BJ (cell line): ENCODE results near the gene LRRIQ3. TPM values are rescaled to one million over a fixed set of nuclear protein-coding genes. Genes with fewer than 3 reads are reported as not detected.
"Not testable (repeated sequence)": the region's sequence is repeated elsewhere in the genome, so short reads cannot be mapped to it uniquely, and the experiment has no call there.

Experiments
- CTCF ChIA-PET: fragments of 350-600 bp; formaldehyde crosslinking; extraction: SDS; loops from one replicate; lab custom pipeline; 2021; ENCODE audit warnings: antibody characterized with exemption, inconsistent platforms; lab: Yijun Ruan, JAX
- POLR2A ChIA-PET: fragments of 300-600 bp; sonication (Branson Sonifier 250); formaldehyde crosslinking; extraction: SDS; loops from one replicate; lab custom pipeline; 2021; ENCODE audit warnings: antibody characterized with exemption; lab: Charles Lee
- DNase-seq: peaks from one replicate; pipeline ENCODE4 v3.0.0-alpha.2; 2011; ENCODE audit warnings: low read depth
- H3K27me3 ChIP-seq: 2 replicates; pipeline ENCODE4 v1.6.0; 2011; ENCODE audit warnings: low read length; ENCODE audit not compliant: control insufficient read depth, insufficient read depth
- H3K36me3 ChIP-seq: 2 replicates; pipeline ENCODE4 v1.5.1; 2011; ENCODE audit warnings: low read length; ENCODE audit not compliant: control insufficient read depth, insufficient read depth
- H3K4me3 ChIP-seq: 2 replicates; pipeline ENCODE4 v1.5.1; 2011; ENCODE audit warnings: low read depth, mild to moderate bottlenecking, control low read depth, low read length
- polyA plus RNA-seq: library from polyadenylated mRNA; depleted of rRNA; stranded (reverse); fragments of >200 nt; gene quantifications from 2 replicates; pipeline ENCODE4 v1.2.3, GENCODE V29; 2011
- TF ChIP-seq, protein P1 (sequence below): IDR thresholded peaks from 2 replicates; pipeline ENCODE4 v1.5.1; 2011; ENCODE audit warnings: low read depth, mild to moderate bottlenecking, control low read depth, inconsistent platforms, low read length, moderate library complexity; ENCODE audit not compliant: insufficient read depth

Gene LRRIQ3
- polyA plus RNA-seq, 1 experiment: 0.20 TPM

DNA sequence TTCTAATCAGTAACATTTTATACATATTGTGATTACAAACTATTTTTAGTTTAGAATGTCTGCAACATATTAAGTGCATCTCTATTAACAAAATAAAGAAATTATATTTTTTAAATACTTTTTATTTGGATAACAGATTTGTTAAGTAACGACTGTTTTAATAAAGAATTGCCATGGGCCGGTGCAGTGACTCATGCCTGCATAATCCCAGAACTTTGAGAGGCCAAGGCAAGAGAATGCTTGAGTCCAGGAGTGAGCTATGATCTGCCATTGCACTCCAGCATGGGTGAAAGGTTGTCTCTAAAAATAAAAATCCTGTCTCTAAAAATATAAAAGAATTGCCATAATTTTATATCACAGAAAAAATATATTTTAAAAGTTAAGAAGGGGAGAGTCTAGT lies 4.1 kb downstream of the LRRIQ3 start:
- DNase-seq: no peak
- Histone ChIP-seq H3K36me3 (no peaks in the 10 kb centered on the region), H3K4me3 (no peak overlapping the region), H3K27me3 (no peaks in the 10 kb centered on the region)
- CTCF ChIA-PET: no interaction called here
- POLR2A ChIA-PET: no interaction called here
- TF ChIP-seq, protein P1, sequence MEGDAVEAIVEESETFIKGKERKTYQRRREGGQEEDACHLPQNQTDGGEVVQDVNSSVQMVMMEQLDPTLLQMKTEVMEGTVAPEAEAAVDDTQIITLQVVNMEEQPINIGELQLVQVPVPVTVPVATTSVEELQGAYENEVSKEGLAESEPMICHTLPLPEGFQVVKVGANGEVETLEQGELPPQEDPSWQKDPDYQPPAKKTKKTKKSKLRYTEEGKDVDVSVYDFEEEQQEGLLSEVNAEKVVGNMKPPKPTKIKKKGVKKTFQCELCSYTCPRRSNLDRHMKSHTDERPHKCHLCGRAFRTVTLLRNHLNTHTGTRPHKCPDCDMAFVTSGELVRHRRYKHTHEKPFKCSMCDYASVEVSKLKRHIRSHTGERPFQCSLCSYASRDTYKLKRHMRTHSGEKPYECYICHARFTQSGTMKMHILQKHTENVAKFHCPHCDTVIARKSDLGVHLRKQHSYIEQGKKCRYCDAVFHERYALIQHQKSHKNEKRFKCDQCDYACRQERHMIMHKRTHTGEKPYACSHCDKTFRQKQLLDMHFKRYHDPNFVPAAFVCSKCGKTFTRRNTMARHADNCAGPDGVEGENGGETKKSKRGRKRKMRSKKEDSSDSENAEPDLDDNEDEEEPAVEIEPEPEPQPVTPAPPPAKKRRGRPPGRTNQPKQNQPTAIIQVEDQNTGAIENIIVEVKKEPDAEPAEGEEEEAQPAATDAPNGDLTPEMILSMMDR: no peak

DNA sequence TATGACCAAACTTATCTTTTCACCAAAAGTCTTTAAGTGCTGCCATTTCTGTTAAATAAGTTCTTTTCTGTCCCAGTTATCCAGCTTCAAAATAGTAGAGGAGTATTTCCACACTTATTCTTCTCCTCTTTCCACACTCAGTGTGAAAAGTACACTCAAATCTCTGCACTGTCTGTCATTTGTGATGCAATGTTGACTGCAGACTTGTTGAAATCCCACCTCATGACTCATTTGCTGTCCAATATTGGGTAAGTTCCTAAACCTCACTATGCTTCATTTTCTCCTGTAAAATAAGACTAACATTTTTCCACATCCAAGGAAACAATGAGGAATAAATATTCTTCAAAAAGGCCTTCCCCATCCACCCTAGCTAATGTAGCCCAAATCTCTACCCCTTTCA lies 17.5 kb downstream of the LRRIQ3 start:
- no peaks in the 10 kb centered on the region for H3K27me3 ChIP-seq
- DNase-seq: no peak
- ChIA-PET POLR2A (no interaction called here), CTCF (no interaction called here)
- no peak overlapping the region for H3K4me3 ChIP-seq
- TF ChIP-seq, protein P1: no peak
- no peaks in the 10 kb centered on the region for H3K36me3 ChIP-seq

DNA sequence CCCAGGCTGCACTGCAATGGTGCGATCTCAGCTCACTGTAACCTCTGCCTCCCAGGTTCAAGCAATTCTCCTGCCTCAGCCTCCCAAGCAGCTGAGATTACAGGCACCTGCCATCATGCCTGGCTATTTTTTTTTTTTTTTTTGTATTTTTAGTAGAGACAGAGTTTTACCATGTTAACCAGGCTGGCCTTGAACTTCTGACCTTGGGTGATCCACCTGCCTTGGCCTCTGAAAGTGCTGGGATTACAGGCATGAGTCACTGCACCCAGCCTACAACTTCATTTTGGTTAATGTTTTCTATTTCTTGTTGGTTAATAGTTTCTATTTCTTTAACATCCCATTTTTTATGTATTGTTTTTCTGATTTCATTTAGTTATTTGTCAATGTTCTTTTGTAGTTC lies 23.6 kb downstream of the LRRIQ3 start:
- H3K36me3 ChIP-seq, H3K27me3 ChIP-seq, POLR2A ChIA-PET, H3K4me3 ChIP-seq, DNase-seq, CTCF ChIA-PET: not testable (repeated sequence)

DNA sequence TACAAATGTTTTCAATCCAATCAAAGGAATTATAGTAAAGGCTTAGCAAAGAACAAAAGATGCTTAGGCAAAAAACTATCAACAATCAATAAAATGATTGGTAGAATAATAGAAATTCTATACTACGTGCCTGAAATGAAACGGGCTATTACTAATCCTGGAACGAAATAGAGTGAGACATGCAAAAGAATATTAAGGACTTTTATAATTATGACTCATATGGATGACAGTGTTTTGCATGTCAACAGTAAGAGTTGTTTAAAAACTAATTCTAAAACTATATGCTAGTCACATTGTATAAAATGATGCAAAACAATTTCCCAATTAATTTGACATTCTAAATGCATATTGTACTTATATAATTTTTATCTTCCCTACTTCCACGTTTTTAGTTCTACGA lies 35.6 kb downstream of the LRRIQ3 start:
- ChIA-PET POLR2A (no interaction called here), CTCF (no interaction called here)
- H3K4me3 ChIP-seq: no peak overlapping the region
- no peak for DNase-seq
- H3K27me3 ChIP-seq: no peaks in the 10 kb centered on the region
- TF ChIP-seq, protein P1: no peak
- no peaks in the 10 kb centered on the region for H3K36me3 ChIP-seq

DNA sequence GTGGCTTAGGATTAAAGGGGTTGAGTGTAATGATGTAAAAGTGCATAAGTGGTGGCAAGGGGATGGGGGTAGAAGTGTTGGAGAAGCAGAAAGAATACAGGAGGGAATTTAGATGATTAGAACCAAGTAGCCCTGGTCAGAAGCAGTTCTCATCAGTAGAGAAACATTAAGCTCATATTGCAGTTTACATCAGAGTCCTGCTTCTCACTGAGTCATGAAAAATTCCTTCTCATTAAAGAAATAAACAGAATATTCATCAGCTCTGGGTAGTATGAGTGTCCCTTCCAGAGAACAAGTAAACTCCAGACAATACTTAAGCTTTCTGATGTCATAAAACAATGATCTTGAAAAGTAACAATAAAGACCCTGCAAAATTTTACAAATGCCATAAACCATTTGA lies 36.5 kb downstream of the LRRIQ3 start:
- no peak for DNase-seq
- POLR2A ChIA-PET: no interaction called here
- CTCF ChIA-PET: no interaction called here
- H3K36me3 ChIP-seq: no peaks in the 10 kb centered on the region
- H3K4me3 ChIP-seq: no peak overlapping the region
- TF ChIP-seq, protein P1: no peak
- no peaks in the 10 kb centered on the region for H3K27me3 ChIP-seq

DNA sequence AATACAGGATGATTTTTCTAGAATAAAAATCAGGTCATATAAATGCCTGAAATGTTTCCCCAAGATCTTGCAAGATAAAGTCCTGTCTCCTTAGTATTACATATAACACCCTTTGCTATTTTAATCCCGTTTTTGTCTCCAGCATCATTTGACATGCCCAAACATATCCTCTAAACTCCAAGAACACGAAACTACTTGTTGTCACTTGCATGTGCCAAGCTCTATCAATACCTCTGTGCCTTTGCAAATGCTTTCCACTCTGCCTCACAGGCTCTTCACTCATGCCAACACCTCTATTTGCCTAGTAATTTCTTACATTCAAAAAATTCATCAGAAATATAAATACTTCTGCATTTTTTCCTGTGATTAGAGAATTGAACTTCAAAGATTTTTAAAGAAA lies 37.9 kb downstream of the LRRIQ3 start:
- no peak for DNase-seq
- ChIA-PET POLR2A (no interaction called here), CTCF (no interaction called here)
- Histone ChIP-seq H3K27me3 (no peaks in the 10 kb centered on the region), H3K4me3 (no peak overlapping the region), H3K36me3 (no peaks in the 10 kb centered on the region)
- TF ChIP-seq, protein P1: no peak
